OCI-LY7 (cell line): ENCODE results near the gene KLHL34. TPM values are rescaled to one million over a fixed set of nuclear protein-coding genes. Genes with fewer than 3 reads are reported as not detected.

Experiments used
- BruUV-seq: library from RNA; stranded (reverse); fragments of 400-500 nt; replicated peaks from 2 replicates; lab custom pipeline; 2021; lab: Mats Ljungman, UMichigan
- CTCF ChIA-PET: fragments of 300-600 bp; sonication (Branson Sonifier 250); formaldehyde crosslinking; loops from one replicate; lab custom pipeline; 2022; ENCODE audit warnings: antibody characterized with exemption; ENCODE audit not compliant: unreplicated experiment; lab: Charles Lee
- POLR2A ChIA-PET: fragments of 300-600 bp; sonication (Branson Sonifier 250); formaldehyde crosslinking; loops from one replicate; lab custom pipeline; 2022; ENCODE audit warnings: antibody characterized with exemption; lab: Charles Lee
- DNase-seq: peaks from one replicate; pipeline ENCODE4 v3.0.0-alpha.2; 2015; ENCODE audit warnings: low spot score
- H2AFZ ChIP-seq: fragments of 200-600 bp; sonication (generic), shearing (Covaris generic); 2 replicates; pipeline ENCODE4 v1.6.1; 2014; ENCODE audit warnings: mild to moderate bottlenecking, antibody characterized with exemption, low read length, moderate library complexity
- H3K27ac ChIP-seq: fragments of 200-600 bp; sonication (generic); 2 replicates; pipeline ENCODE4 v1.5.1; 2014; ENCODE audit warnings: mixed run types, low read depth, mild to moderate bottlenecking, moderate library complexity, low read length, inconsistent platforms; ENCODE audit not compliant: poor library complexity, severe bottlenecking
- H3K36me3 ChIP-seq: fragments of 200-600 bp; sonication (generic); 2 replicates; pipeline ENCODE4 v1.6.1; 2014; ENCODE audit warnings: mild to moderate bottlenecking, antibody characterized with exemption, low read length, moderate library complexity, mixed read lengths; ENCODE audit not compliant: insufficient read depth
- H3K4me1 ChIP-seq: fragments of 200-600 bp; sonication (generic); 2 replicates; pipeline ENCODE4 v1.5.1; 2014; ENCODE audit warnings: mild to moderate bottlenecking, low read length; ENCODE audit not compliant: insufficient read depth, poor library complexity, severe bottlenecking
- H3K4me2 ChIP-seq: fragments of 200-600 bp; sonication (generic); 2 replicates; pipeline ENCODE4 v1.6.1; 2014; ENCODE audit warnings: mild to moderate bottlenecking, low read length
- H3K4me3 ChIP-seq: fragments of 200-600 bp; sonication (generic); 2 replicates; pipeline ENCODE4 v1.5.1; 2014; ENCODE audit warnings: mild to moderate bottlenecking, low read depth, low read length; ENCODE audit not compliant: poor library complexity, severe bottlenecking
- H3K79me2 ChIP-seq: fragments of 200-600 bp; sonication (generic); 2 replicates; pipeline ENCODE4 v1.6.1; 2016; ENCODE audit warnings: low read depth, mild to moderate bottlenecking, low read length, moderate library complexity, mixed read lengths; ENCODE audit not compliant: insufficient read depth
- H3K9me2 ChIP-seq: fragments of 200-600 bp; sonication (generic); 2 replicates; pipeline ENCODE4 v1.6.1; 2016; ENCODE audit warnings: mild to moderate bottlenecking, low read length, mixed read lengths; ENCODE audit not compliant: insufficient read depth
- H3K9me3 ChIP-seq: fragments of 200-600 bp; sonication (generic); 2 replicates; pipeline ENCODE4 v1.6.1; 2014; ENCODE audit warnings: mild to moderate bottlenecking, mixed run types, low read length, mixed read lengths
- H4K20me1 ChIP-seq: fragments of 200-600 bp; sonication (generic); 2 replicates; pipeline ENCODE4 v1.6.1; 2014; ENCODE audit warnings: mild to moderate bottlenecking, antibody characterized with exemption, low read length, moderate library complexity, mixed read lengths; ENCODE audit not compliant: insufficient read depth
- EZH2phosphoT487 ChIP-seq: fragments of 200-600 bp; sonication (generic); IDR thresholded peaks from 2 replicates; pipeline ENCODE4 v1.6.1; 2018; ENCODE audit warnings: low read depth, borderline replicate concordance, mild to moderate bottlenecking, mixed run types, antibody characterized with exemption, low read length, moderate library complexity, mixed read lengths
- intact Hi-C: fragments of 100-400 bp; cut with micrococcal nuclease; formaldehyde crosslinking; loops from one replicate; pipeline ENCODE4 v1.10.0; 2022; ENCODE audit not compliant: unreplicated experiment
- total RNA-seq, 2 experiments: library from RNA; depleted of rRNA in 1 of 2; stranded (reverse); fragments of >200 nt in 1 of 2; shearing (Covaris generic) in 1 of 2; gene quantifications; 2 replicates each; pipeline ENCODE4 v1.2.3, GENCODE V29; 2014 to 2022
- TF ChIP-seq, protein P1 (sequence below): fragments of 200-600 bp; sonication (generic); conservative IDR thresholded peaks from 2 replicates; pipeline ENCODE4 v1.5.1; 2014; ENCODE audit warnings: mild to moderate bottlenecking, antibody characterized with exemption, low read length, moderate library complexity, mixed read lengths

KLHL34 gene
- total RNA-seq, 2 experiments from 2014 or later: not detected

DNA sequence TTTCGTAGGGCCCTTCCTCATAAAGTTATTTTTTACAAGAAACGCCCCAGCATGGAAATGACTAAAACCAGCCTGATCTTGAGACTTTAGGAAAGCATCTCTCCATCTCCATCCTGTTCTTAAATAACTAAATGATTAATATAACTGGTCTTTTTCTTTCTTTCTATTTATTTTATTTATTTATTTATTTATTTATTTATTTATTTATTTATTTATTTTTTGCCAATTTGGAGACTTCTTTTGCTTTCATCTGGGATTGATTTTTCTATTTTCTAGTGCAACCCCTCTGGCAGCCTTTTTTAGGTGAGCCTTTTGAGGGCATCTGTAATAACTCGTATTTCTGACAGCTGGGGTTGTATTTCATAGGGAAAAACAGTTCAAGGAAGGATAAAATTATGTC lies 1.2 kb upstream of the KLHL34 start:
- no peaks in the 10 kb centered on the region for H3K9me3 ChIP-seq
- H3K4me1 ChIP-seq: no peaks in the 10 kb centered on the region
- no peak overlapping the region for H3K27ac ChIP-seq
- no peak for DNase-seq
- ChIA-PET CTCF (no interaction called here), POLR2A (no interaction called here)
- H3K79me2 ChIP-seq: no peaks in the 10 kb centered on the region
- no peak overlapping the region for H3K4me2 ChIP-seq
- no peaks in the 10 kb centered on the region for H3K36me3 ChIP-seq
- H3K9me2 ChIP-seq: no peaks in the 10 kb centered on the region
- no peak overlapping the region for H3K4me3 ChIP-seq
- TF ChIP-seq EZH2phosphoT487: no peak
- TF ChIP-seq, protein P1, sequence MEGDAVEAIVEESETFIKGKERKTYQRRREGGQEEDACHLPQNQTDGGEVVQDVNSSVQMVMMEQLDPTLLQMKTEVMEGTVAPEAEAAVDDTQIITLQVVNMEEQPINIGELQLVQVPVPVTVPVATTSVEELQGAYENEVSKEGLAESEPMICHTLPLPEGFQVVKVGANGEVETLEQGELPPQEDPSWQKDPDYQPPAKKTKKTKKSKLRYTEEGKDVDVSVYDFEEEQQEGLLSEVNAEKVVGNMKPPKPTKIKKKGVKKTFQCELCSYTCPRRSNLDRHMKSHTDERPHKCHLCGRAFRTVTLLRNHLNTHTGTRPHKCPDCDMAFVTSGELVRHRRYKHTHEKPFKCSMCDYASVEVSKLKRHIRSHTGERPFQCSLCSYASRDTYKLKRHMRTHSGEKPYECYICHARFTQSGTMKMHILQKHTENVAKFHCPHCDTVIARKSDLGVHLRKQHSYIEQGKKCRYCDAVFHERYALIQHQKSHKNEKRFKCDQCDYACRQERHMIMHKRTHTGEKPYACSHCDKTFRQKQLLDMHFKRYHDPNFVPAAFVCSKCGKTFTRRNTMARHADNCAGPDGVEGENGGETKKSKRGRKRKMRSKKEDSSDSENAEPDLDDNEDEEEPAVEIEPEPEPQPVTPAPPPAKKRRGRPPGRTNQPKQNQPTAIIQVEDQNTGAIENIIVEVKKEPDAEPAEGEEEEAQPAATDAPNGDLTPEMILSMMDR: no peak
- no TSS peak for BruUV-seq
- no peak overlapping the region for H2AFZ ChIP-seq
- no peaks in the 10 kb centered on the region for H4K20me1 ChIP-seq
- intact Hi-C loops: no loop called here

DNA sequence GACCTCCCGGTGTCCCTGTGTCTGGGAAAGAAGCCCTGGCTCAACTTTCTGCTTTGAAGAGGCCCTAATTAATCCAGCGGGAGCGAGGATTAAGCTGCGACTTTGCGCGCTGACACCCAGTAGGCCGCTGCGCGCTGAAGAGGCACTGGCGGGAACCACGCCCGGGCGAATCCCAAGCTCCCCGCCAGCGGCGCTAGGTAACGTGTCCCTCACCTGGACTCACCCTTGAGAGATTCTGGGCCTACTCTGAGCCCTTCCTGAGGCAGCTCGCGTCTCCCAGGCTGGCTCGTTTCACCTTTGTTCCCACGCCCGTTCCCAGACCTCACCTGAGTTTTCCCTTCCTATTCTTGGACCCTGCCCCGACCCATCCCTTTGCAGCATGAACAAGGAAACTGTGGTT lies 616 bp upstream of the KLHL34 start:
- no TSS peak for BruUV-seq
- H3K9me2 ChIP-seq: no peaks in the 10 kb centered on the region
- no peak overlapping the region for H3K4me3 ChIP-seq
- H3K27ac ChIP-seq: no peak overlapping the region
- POLR2A ChIA-PET: no interaction called here
- CTCF ChIA-PET: no interaction called here
- no peaks in the 10 kb centered on the region for H3K79me2 ChIP-seq
- H3K4me1 ChIP-seq: no peaks in the 10 kb centered on the region
- no peaks in the 10 kb centered on the region for H3K36me3 ChIP-seq
- no peaks in the 10 kb centered on the region for H3K9me3 ChIP-seq
- H2AFZ ChIP-seq: no peak overlapping the region
- intact Hi-C loops: no loop called here
- no peak overlapping the region for H3K4me2 ChIP-seq
- no peak for DNase-seq
- TF ChIP-seq EZH2phosphoT487: no peak
- TF ChIP-seq, protein P1: no peak
- no peaks in the 10 kb centered on the region for H4K20me1 ChIP-seq

DNA sequence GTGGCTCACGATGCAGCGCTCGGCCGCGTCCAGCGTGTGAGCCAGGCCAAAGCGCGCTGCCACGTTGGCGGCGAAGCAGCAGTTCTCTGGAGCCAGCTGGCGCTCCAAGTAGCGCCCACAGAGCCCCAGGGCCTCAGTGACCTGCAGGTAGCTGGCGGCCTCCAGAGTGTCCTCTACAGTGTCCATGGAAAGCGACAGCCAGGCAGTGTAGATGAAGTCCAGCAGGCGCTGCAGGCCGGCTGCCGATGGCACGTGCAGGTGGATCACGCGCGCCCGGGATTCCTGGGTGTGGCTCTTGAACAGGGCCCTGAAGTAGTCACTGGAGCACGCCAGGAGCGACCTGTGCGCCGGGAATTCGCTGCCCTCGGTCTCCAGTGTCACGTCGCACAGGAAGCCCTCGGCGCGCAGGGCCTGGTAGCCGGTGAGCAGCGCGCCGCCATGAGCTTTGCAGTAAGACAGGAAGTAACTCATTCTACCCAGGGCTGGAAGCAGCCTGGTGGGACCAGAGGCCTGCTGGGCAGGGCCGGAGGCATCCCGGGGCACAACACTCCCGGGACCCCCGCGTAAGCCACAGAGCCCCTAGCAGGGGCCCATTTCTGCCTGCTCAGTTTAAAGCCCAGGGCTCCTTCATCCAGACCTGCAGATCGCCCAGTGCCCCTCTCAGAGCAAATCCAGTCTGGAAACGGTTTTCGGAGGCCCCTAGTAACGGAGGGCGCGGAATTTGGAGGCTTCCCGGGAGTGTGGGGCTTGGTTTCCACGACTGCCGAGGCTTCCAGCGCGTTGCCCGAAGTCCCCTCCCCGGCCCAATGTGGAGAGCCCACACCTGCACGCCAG lies 595 bp downstream of the KLHL34 start:
- H3K4me3 ChIP-seq: no peak overlapping the region
- no peak overlapping the region for H3K27ac ChIP-seq
- BruUV-seq: no TSS peak
- no peaks in the 10 kb centered on the region for H4K20me1 ChIP-seq
- no peaks in the 10 kb centered on the region for H3K36me3 ChIP-seq
- intact Hi-C loops: no loop called here
- no peak for TF ChIP-seq EZH2phosphoT487
- TF ChIP-seq, protein P1: no peak
- H3K9me2 ChIP-seq: no peaks in the 10 kb centered on the region
- no peaks in the 10 kb centered on the region for H3K79me2 ChIP-seq
- no peak for DNase-seq
- H3K4me1 ChIP-seq: no peaks in the 10 kb centered on the region
- no peak overlapping the region for H2AFZ ChIP-seq
- no peak overlapping the region for H3K4me2 ChIP-seq
- POLR2A ChIA-PET: no interaction called here
- CTCF ChIA-PET: no interaction called here
- H3K9me3 ChIP-seq: no peaks in the 10 kb centered on the region
